GM18526 (cell line): ENCODE data around the gene PTPMT1.
A peak's percentile ranks its signal among the peaks of the same experiment; 100 is the strongest.

Experiments
- POLR2A ChIP-seq: IDR thresholded peaks from 3 replicates; pipeline ENCODE4 v1.6.1; 2011; ENCODE audit not compliant: insufficient read length; ENCODE audit errors: extremely low read depth

The PTPMT1 gene

GRCh38 chr11:47538741-47539565 is 26.4 kb upstream of the PTPMT1 start:
- no peak for TF ChIP-seq POLR2A

- no peak for TF ChIP-seq POLR2A
Observed at GRCh38 chr11:47539681-47540039, 25.7 kb upstream of the PTPMT1 start.

- no peak for TF ChIP-seq POLR2A
Observed at GRCh38 chr11:47541070-47541469, 24.3 kb upstream of the PTPMT1 start.

GRCh38 chr11:47545298-47545697 is 20.1 kb upstream of the PTPMT1 start:
- no peak for TF ChIP-seq POLR2A

GRCh38 chr11:47550288-47551047 is 14.9 kb upstream of the PTPMT1 start:
- no peak for TF ChIP-seq POLR2A

- TF ChIP-seq POLR2A = no peak
Observed at GRCh38 chr11:47551086-47551485, 14.3 kb upstream of the PTPMT1 start.

- no peak for TF ChIP-seq POLR2A
Observed at GRCh38 chr11:47552056-47552565, 13.3 kb upstream of the PTPMT1 start.

- TF ChIP-seq POLR2A = peak; percentile 82
Observed at GRCh38 chr11:47552566-47553405, 12.6 kb upstream of the PTPMT1 start, which contains the start of gene CELF1. TSS of gene CELF1 (minus strand) at chr11:47553132. CDS start at chr11:47499523, 53,609 bp downstream.

GRCh38 chr11:47553406-47553743 is 12.0 kb upstream of the PTPMT1 start:
- TF ChIP-seq POLR2A = no peak

GRCh38 chr11:47558695-47559094 is 6.7 kb upstream of the PTPMT1 start:
- no peak for TF ChIP-seq POLR2A

GRCh38 chr11:47560426-47560825 is 5.0 kb upstream of the PTPMT1 start:
- TF ChIP-seq POLR2A = no peak

- TF ChIP-seq POLR2A = no peak
Observed at GRCh38 chr11:47564933-47565339, 463 bp upstream of the PTPMT1 start.

GRCh38 chr11:47566149-47566698 is 825 bp downstream of the PTPMT1 start:
- TF ChIP-seq POLR2A = no peak

GRCh38 chr11:47569646-47570045 is 4.2 kb downstream of the PTPMT1 start:
- no peak for TF ChIP-seq POLR2A
